ENCODE data around the gene SPATA32. TPM values are rescaled to one million over a fixed set of nuclear protein-coding genes. Genes with fewer than 3 reads are reported as not detected.
A peak's percentile ranks its signal among the peaks of the same experiment; 100 is the strongest.

Gene SPATA32
- total RNA-seq, 2 donors from 2014 or later, result 3.2 TPM; not detected in 1

DNA sequence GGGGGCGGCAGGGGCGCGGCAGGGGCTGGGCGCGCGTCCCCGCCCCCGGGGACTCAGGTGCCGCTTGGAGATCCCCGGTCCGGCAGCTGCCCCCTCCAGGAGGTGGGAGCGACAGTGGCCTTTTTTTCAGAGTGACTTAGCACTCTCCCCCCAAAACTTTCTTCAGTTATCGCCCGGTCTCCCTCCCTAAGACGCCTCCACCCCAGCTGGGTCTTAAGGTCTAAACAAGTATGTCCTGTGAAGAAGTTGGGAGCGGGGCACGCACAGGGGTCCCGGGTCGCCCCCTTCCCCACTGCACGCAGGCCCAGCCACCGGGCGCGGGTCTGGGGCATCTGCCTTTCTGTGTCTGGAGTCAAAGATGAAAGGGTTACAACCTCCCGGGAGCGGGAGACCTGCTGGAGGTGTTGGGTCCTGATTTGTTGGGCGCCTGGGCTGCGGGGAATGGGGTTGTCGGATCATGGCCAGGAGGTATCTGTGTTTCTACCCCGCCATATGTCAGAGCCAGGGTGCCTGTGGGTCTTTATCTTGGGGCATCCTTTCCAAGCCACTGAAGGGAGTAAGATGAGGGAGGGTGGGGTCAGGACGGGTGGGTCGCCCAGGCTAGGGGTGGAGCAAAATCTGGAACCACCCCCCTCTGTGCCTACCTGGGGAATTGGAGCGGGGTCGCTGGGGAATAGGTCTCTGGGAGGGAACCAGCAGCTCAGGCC lies 39.5 kb downstream of the SPATA32 start:
- H3K27me3 ChIP-seq (replicated peaks; ENCODE audit: insufficient read depth), result no peaks in the 10 kb centered on the region
- H3K36me3 ChIP-seq, result no peaks in the 10 kb centered on the region
- no peak for TF ChIP-seq POLR2A (IDR thresholded peaks at IDR 0.05)
- TF ChIP-seq CTCF (IDR thresholded peaks at IDR 0.05), result no peak
- no peak for TF ChIP-seq POLR2AphosphoS5 (IDR thresholded peaks at IDR 0.05)
- intact Hi-C loops (cut with DNase I), result no loop called here
- H3K27ac ChIP-seq, result peak overlapping the region in 1 of 2 donors; percentile 43
- no peak for DNase-seq (ENCODE audit: low spot score)
- WGBS, result 19% methylated on average over 33 of the region's 33 CpGs
- H3K9me3 ChIP-seq, result no peaks in the 10 kb centered on the region
- peak overlapping the region; percentile 48 to 54 for H3K4me3 ChIP-seq
- H3K4me1 ChIP-seq (replicated peaks), result no peaks in the 10 kb centered on the region

- intact Hi-C loops (cut with DNase I), result no loop called here
These were observed 39.9 kb downstream of the SPATA32 start for GRCh38 chr17:45222014-45222288.

DNA sequence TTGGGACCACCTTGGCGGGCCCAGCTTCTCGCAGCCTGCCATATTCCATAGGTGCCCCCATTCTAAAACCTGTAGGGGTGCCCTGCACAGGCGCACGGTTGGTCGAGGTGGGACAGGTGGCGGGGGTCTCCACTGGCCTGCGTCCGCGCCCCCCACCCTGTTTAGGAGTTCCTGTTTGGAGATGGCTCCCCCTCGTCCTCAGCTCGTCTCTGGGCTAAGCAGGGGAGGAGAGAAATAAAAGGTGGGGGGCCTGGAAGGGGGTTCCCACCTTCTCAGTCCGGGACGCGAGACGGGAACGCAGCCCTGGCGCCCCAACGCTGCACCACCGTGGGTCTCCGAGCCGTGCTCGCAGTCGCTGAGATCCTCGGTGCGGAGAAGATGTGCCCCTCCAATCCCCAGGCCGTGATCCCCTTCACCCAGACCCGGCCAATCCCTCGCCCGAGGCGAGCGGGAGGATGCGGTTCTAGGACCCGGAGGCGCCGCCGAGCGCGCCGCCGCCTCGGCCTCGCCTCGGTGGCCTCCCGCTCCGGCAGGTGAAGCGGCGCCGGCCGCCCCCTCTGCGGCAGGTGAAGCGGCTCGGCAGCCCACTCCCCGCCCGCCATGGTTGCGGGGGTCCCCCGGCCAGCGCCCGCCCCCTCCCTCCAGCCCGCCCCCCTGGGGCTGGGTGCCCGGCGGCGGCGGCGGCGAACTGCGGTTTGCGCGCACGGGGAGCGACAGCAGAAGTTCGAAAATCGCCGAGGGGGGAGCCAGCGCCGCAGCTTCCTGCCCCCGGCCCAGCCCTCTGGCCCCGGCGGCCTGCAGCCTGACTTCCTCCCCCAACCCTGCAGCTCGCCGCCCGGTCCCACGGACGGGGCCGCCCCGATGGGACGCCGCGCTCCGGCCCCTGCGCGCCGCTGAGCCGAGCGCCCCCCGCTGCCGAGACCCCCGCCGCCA lies 40.5 kb downstream of the SPATA32 start, which contains the start of gene FMNL1:
Gene FMNL1 (plus strand): TSS at position 805 of the 933 bp plus-strand sequence. CDS start 240 bp downstream, outside the sequence.
- Histone ChIP-seq H3K4me3 (peak within 1 kb of the TSS; percentile 48 to 54), H3K27ac (peak within 1 kb of the TSS in 1 of 2 donors; percentile 43), H3K4me1 (replicated peaks) (no peaks in the 10 kb centered on the region), H3K27me3 (replicated peaks; ENCODE audit: insufficient read depth) (no peaks in the 10 kb centered on the region), H3K36me3 (no peaks in the 10 kb centered on the region), H3K9me3 (no peaks in the 10 kb centered on the region)
- no peak for DNase-seq (ENCODE audit: low spot score)
- 5% methylated on average over 58 of the region's 98 CpGs for WGBS
- intact Hi-C loops (cut with DNase I), result no loop called here
- TF ChIP-seq CTCF (IDR thresholded peaks at IDR 0.05) (no peak), POLR2AphosphoS5 (IDR thresholded peaks at IDR 0.05) (no peak), POLR2A (IDR thresholded peaks at IDR 0.05) (no peak)

More at GRCh38 chr17:45222014-45222288, 39.9 kb downstream of the SPATA32 start:
- no peak for DNase-seq (ENCODE audit: low spot score)
- WGBS, result 0% methylated on average over 24 of the region's 38 CpGs
- no peaks in the 10 kb centered on the region for H3K27me3 ChIP-seq (replicated peaks; ENCODE audit: insufficient read depth)
- TF ChIP-seq POLR2A (IDR thresholded peaks at IDR 0.05) (no peak), POLR2AphosphoS5 (IDR thresholded peaks at IDR 0.05) (no peak), CTCF (IDR thresholded peaks at IDR 0.05) (no peak)
- no peaks in the 10 kb centered on the region for H3K36me3 ChIP-seq
- H3K27ac ChIP-seq, result peak overlapping the region in 1 of 2 donors; percentile 43
- peak overlapping the region; percentile 48 to 54 for H3K4me3 ChIP-seq
- H3K4me1 ChIP-seq (replicated peaks), result no peaks in the 10 kb centered on the region
- H3K9me3 ChIP-seq, result no peaks in the 10 kb centered on the region

DNA sequence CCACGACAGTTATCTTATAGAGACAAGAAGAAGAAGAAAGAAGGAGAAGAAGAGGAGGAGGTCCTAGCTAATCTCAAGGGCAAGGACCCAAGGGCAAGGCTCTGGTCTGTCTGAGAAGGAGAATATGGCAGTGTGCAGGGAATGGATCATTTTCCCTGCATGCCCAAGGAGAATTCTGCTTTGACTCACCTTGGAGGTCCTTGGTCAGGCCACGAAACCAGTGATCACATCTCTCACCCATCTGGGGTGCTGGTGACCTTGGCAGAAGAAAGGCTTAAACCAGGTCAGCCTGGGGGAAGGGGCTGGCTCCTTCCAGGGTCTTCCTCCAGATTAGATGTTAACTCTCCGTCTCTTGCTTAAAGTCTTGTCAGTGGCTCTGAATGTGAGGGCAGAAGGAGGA lies 41.8 kb downstream of the SPATA32 start:
- H3K9me3 ChIP-seq, result no peaks in the 10 kb centered on the region
- no peaks in the 10 kb centered on the region for H3K36me3 ChIP-seq
- 95% methylated on average over 3 of the region's 3 CpGs for WGBS
- H3K4me3 ChIP-seq, result no peak overlapping the region
- TF ChIP-seq POLR2AphosphoS5 (IDR thresholded peaks at IDR 0.05) (no peak), POLR2A (IDR thresholded peaks at IDR 0.05) (no peak), CTCF (IDR thresholded peaks at IDR 0.05) (no peak)
- intact Hi-C loops (cut with DNase I), result no loop called here
- no peak for DNase-seq (ENCODE audit: low spot score)
- H3K27me3 ChIP-seq (replicated peaks; ENCODE audit: insufficient read depth), result no peaks in the 10 kb centered on the region
- no peak overlapping the region for H3K27ac ChIP-seq
- H3K4me1 ChIP-seq (replicated peaks), result no peaks in the 10 kb centered on the region
